GM19438 (cell line): ENCODE measurements around the gene TGFBR3.

Experiments
- ATAC-seq: cut with Tn5 transposase; IDR thresholded peaks from one replicate; pipeline ENCODE4 v1.9.1; 2021; ENCODE audit warnings: low read depth; ENCODE audit not compliant: unreplicated experiment

TGFBR3 gene

GRCh38 chr1:91885716-91886506, at the start of gene TGFBR3:
TGFBR3 (minus strand) TSS chr1:91886151; CDS start chr1:91861531, 24,620 bp downstream.
- peak; percentile 69 for ATAC-seq

GRCh38 chr1:91929250-91929649, 43.3 kb upstream of the TGFBR3 start:
- no peak for ATAC-seq

DNA sequence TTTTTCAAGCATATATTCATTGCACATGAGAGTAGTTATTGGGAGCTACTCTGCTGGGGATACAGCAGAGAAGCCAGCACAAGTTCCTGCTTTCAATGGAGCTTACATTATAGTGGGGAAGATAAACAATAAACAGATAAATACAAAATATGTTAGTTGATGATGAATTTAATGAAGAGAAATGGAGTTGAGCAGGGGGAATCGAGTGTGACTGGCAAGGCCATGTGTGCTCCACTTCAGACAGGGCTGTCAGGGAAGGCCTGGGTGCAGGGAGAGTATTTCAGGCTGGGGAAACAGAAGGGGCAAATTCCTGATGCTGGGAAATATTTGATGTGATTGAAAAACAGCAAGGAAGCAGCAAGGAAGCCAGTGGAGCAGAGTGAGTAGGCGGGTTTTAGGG, 42.1 kb upstream of the TGFBR3 start:
- ATAC-seq = no peak

DNA sequence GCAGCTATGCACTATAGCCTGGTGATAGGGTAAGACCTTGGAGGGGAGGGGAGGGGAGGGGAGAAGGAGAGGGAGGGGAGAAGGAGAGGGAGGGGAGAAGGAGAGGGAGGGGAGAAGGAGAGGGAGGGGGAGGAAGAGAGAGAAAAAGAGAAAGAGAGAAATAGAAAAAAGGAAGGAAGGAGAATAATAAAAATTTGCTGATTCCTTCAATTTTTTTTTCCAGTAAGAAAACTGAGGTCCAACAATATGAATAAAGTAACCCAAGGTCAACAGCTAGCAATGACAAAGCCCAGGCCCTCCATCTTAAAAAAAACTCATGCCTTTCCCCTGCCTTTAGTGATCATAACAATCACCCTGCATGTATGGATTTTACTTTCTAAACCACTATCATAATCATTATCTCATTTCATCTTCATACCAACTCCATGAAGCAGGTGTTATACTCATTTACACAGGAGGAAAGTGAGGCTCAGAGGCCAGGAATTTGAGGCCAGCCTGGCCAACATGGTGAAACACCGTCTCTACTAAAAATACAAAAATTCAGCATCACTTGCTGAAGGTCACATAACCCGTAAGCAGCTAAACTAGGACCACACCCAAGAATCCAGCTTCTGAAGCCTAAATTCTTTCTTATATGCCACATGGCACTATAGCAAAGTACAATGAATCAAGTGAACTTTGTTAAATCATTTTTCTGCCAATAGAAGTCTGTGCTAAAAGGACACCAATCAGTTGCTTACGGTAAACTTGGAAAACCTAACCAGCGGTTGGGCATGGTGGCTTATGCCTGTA, 39.9 kb upstream of the TGFBR3 start:
- ATAC-seq = no peak

DNA sequence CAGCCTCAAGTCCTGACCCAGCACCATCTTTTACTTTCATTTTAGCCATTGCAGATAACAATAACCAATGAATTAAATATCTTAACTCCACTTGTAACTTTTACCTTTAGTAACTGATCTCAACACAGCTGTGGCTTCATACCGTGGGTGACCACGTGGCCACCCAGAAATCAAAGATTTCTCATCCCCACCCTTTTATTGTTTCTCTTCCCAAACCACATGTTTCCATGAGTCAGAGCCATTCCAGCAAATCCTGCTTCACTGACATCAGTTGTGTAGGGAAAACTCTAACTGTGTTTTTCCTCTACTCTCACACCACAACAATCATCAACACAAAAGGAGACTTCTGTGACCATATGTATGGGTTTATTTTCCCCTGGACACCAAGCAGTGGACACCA, 38.2 kb upstream of the TGFBR3 start:
- no peak for ATAC-seq

- no peak for ATAC-seq
These were observed 34.0 kb upstream of the TGFBR3 start for GRCh38 chr1:91919962-91920361.

- ATAC-seq = no peak
These were observed 31.0 kb upstream of the TGFBR3 start for GRCh38 chr1:91916811-91917460.

DNA sequence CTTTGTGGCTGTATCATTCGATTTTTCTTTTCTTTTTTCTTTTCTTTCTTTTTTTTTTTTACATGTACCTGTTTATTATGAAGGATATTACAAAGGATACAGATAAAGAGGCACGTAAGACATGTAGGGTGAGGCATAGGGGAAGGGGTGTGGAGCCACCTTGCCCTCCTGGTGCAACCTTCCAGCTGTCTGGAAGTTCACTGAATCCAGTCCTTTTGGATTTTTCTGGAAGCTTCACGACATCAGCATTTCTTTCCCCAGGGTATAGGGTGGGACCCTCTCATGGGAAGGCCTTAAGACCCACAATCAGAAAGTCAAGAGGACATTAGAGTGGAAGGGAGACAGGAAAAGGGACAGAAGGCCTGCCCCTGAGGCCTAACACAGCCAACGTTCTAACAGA, 30.1 kb upstream of the TGFBR3 start:
- ATAC-seq = no peak

GRCh38 chr1:91913018-91913417, 27.1 kb upstream of the TGFBR3 start:
- no peak for ATAC-seq

DNA sequence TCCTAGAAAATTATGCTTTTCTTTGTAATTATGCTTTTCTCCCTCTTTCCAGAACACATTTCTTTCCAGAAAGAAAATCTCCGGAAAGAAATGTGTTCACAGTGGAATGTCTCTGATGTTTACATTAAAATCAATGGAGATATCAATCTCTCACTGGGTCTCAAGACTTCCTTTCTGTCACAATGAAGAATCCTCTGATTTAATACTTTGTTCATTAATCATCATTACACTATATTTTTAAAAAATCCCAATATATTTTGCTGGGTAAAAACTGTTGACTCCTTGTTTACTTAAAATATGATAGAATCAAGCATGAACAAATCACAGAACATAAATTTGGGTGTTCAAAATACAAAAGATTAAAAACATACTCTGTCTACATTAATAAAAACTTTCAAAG, 26.3 kb upstream of the TGFBR3 start:
- no peak for ATAC-seq

GRCh38 chr1:91901231-91901630, 15.3 kb upstream of the TGFBR3 start:
- ATAC-seq = no peak

- ATAC-seq = no peak
These were observed 14.6 kb upstream of the TGFBR3 start for GRCh38 chr1:91900562-91900961.

DNA sequence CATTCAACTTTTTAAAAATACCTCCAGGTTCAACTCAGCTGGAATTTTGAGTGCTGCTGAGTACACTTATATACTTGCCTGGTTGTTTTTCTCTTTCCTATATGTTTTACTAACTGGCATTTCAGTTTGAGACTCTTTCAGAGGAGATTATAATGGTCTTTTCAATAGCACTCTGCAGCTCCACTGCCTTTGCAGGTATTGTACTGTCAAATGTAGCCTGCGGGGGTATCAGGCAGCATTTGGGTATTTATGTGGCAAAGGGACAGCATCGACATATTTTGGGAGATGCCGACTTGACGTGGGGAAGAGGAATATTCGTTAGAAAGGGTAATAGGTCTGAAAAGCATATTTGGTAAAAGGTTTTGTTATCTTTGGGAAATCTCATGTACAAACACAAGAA, 11.1 kb upstream of the TGFBR3 start:
- ATAC-seq = no peak

DNA sequence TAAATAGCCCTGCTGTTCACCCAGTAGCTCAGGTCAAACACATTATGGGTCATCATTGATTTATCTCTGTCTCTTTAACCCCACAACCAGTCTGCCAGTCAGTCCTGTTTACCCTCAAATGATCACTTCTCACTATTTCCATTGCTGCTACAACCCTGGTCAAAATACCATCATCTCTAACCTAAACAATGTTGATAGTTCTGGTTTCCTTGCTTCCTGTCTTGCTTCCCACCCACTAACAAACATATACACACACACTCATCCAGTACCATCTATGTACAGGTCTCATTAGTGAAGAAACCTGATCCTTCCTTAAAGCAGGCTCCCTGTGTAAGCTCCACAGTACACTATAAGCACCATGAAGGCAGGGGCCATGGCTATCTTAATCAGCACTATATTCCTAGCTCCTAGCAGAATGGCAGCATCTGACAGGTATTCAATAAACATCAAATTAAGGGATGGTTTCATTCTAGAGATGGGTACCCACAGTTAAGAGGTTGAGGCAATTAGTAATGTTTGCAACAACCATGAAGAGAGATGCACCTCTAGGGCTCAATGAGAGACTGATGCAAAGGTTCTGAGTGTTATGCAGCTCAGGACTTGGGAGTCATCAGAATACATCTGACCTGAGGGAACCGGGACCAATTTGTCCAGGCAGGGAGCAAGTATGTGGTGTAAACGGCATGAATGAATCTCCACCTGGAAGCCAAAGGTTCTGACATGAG, 10.0 kb upstream of the TGFBR3 start:
- ATAC-seq = no peak

DNA sequence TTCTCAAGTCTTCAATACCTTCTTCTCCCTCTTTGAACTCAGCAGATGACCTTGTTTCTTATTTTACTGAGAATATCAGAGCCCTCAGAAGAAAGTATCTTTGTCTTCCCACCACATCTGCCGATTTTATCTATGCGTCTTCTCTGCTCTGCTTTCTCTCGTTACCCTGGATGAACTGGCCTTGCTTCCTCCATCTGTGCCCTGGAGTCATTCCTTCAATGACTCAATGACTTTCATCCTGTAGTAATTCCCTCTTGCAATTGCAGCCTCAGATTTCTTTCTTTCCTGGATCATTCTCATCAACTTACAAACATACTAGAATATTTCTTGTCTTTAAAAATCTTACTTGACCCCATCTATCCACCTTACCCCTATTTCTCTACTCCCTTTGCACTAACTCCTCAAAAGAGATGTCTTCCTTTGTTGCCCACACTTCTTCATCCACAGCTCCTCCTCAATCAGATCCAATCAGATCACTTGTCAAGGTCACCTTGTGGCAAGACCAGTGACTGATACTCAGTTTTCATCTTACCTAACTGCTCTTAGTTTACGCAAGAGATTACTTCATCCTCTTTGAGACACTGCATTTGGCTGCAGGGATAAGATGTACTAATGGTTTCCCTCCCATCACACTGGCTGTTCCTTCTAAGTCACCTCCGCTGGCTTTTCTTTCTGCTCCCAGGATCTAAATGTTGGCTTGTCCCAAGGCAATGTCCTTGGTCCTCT, 8.2 kb upstream of the TGFBR3 start:
- no peak for ATAC-seq

DNA sequence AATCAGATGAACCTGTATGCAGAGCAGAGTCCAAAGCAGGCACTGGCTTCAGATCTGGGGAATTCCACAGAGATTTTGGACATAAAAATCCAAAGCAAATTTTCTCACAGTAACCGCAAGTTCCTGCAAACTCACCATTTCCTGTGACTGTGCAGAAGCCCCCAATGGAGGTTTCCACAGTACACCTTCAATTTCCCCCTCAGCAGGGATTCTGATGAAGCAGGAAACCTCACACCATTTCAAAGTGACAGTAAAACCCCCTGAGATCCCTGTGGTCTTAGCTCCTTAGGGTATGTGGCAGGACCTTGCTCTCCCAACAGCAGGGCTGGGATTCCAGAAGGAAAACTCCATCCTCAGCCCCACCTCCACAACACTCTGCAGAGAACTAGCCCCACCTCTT, 6.0 kb upstream of the TGFBR3 start:
- no peak for ATAC-seq

GRCh38 chr1:91891454-91891853, 5.5 kb upstream of the TGFBR3 start:
- no peak for ATAC-seq

GRCh38 chr1:91889717-91890459, 3.9 kb upstream of the TGFBR3 start:
- ATAC-seq = no peak

DNA sequence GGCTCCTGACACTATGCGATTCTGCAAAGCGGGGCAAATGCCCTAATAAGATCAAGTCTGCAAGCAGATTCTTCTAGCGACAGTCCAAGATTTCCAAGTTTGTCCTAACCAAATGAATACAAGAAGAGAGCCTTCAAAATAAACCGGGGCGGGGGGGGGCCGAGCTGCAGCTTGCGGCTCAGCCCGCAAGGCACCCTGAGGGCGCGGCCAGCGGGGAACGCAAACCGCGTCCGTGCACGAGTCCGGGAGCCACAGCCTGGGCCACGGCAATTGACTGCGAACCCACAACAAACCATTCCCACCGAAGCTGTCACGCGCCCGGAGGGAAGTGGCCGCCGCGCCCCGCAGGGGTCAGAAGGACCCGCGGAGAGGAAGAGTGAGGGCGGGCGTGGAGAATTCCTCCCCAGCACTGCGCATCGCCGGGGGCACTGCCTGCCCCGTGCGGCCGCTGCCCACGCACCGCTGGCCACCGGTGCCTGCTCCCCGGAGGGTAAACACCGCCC, 687 bp downstream of the TGFBR3 start:
- ATAC-seq = no peak
